Spleen (tissue), 11 donors: ENCODE results near the gene NUDT12. TPM values are rescaled to one million over a fixed set of nuclear protein-coding genes. Genes with fewer than 3 reads are reported as not detected.

Experiments used
- DNase-seq: peaks from one replicate; pipeline ENCODE4 v3.0.0-alpha.2; 2020
- H3K27ac ChIP-seq, 8 donors: fragments of 200-600 bp; sonication (generic) in 7 of 8; 1 replicate in 4 of 8; 2 replicates in 4 of 8; pipeline versions ENCODE4 v1.5.0 to v1.8.0; 2016 to 2021; ENCODE audit warnings: inconsistent platforms in 4 of 8, mild to moderate bottlenecking in 4 of 8, moderate library complexity in 1 of 8
- H3K27me3 ChIP-seq, 7 donors: fragments of 200-600 bp; sonication (generic) in 6 of 7; replicated peaks in 1 of 7; 1 replicate in 4 of 7; 2 replicates in 3 of 7; pipeline versions ENCODE4 v1.5.0 to v1.8.0; 2016 to 2021; ENCODE audit warnings: inconsistent platforms in 3 of 7, mild to moderate bottlenecking in 1 of 7
- H3K36me3 ChIP-seq, 6 donors: fragments of 200-600 bp; sonication (generic) in 5 of 6; 1 replicate in 4 of 6; 2 replicates in 2 of 6; pipeline versions ENCODE4 v1.5.0 to v1.8.0; 2016 to 2021; ENCODE audit warnings: inconsistent platforms in 2 of 6
- H3K4me1 ChIP-seq, 6 donors: fragments of 200-600 bp; sonication (generic) in 5 of 6; 1 replicate in 3 of 6; 2 replicates in 3 of 6; pipeline versions ENCODE4 v1.5.0 to v1.8.0; 2016 to 2021; ENCODE audit warnings: inconsistent platforms in 3 of 6
- H3K4me3 ChIP-seq, 8 donors: fragments of 200-600 bp; sonication (generic) in 7 of 8; 1 replicate in 4 of 8; 2 replicates in 4 of 8; pipeline versions ENCODE4 v1.5.0 to v1.8.0; 2016 to 2021; ENCODE audit warnings: inconsistent platforms in 4 of 8, mild to moderate bottlenecking in 4 of 8, moderate library complexity in 2 of 8
- H3K9me3 ChIP-seq, 8 donors: fragments of 200-600 bp; sonication (generic) in 7 of 8; 1 replicate in 4 of 8; 2 replicates in 4 of 8; pipeline versions ENCODE4 v1.5.0 to v1.8.0; 2016 to 2021; ENCODE audit warnings: inconsistent platforms in 4 of 8
- CTCF ChIP-seq, 11 experiments: fragments of 200-600 bp in 7 of 11; fragments of 450-650 bp in 4 of 11; sonication (generic) in 4 of 11; IDR thresholded peaks in 8 of 11; conservative IDR thresholded peaks in 3 of 11; 1 replicate in 7 of 11; 2 replicates in 4 of 11; pipeline versions ENCODE4 v1.4.0 to v1.8.0; 2016 to 2021; ENCODE audit warnings: antibody characterized with exemption in 11 of 11, inconsistent platforms in 4 of 11, mild to moderate bottlenecking in 1 of 11
- POLR2A ChIP-seq, 3 donors: fragments of 450-650 bp; IDR thresholded peaks; one replicate each; pipeline ENCODE4 v1.5.1; 2017; ENCODE audit warnings: antibody characterized with exemption in 3 of 3, mild to moderate bottlenecking in 1 of 3
- POLR2AphosphoS5 ChIP-seq, 3 donors: sonication (generic); formaldehyde crosslinking; IDR thresholded peaks; one replicate each; pipeline ENCODE4 v1.5.1; 2017; ENCODE audit warnings: antibody characterized with exemption in 3 of 3
- WGBS, 5 donors: extraction: QIAGEN DNeasy Blood & Tissue Kit in 3 of 5; methylation state at CpG; one replicate each; pipeline versions ENCODE4 v1.1.5 to v1.1.7; 2013 to 2018; 5-methylcytosine and 5-hydroxymethylcytosine counted together
- intact Hi-C: fragments of 100-400 bp; cut with DNase I; formaldehyde crosslinking; loops from one replicate; pipeline ENCODE4 v1.15.0; 2023; ENCODE audit warnings: low total_unique reads
- polyA plus RNA-seq, 3 donors: library from polyadenylated mRNA; stranded (reverse); fragments of 200-250 nt; gene quantifications; one replicate each; pipeline ENCODE4 v1.2.1, GENCODE V29; 2013
- total RNA-seq, 7 donors: library from RNA; depleted of rRNA in 3 of 7; stranded (reverse); fragments of >200 nt in 3 of 7; fragmentation: NEBNext Ultra II Directional in 4 of 7; extraction: Animal tissue kit (Norgen Biotek cat#: 25700) in 4 of 7; gene quantifications; one replicate each; pipeline versions ENCODE4 v1.1.0 to v1.2.1, GENCODE V29; 2016 to 2021
- donor health status: healthy with polysubstance abuse.
- donor health status: DM: no; HTN: no; CAD: no; lungs with moderate emphysema.
- donor health status: DM: no; HTN: no; CAD: no.
- donor health status: Bipolar disorder and iron deficiency.
- donor health status: healthy.
- donor health status: DM: no; HTN: no; CAD: no.
- donor health status: DM: yes; HTN: yes; CAD: no.

The NUDT12 gene
- total and polyA plus RNA-seq, 10 donors: 3.0 to 13.1 (median 5.2) TPM

- intact Hi-C loops: no loop called here
- TF ChIP-seq POLR2AphosphoS5 (IDR thresholded peaks at IDR 0.05) (no peak), CTCF (IDR thresholded peaks at IDR 0.05 in 8 of 11, conservative IDR thresholded peaks at IDR 0.05 in 3 of 11) (no peak), POLR2A (IDR thresholded peaks at IDR 0.05) (no peak)
- no peaks in the 10 kb centered on the region for H3K9me3 ChIP-seq
- WGBS, 5 donors: 86 to 94% (median 92%) methylated on average over 3 of the region's 3 CpGs
- H3K36me3 ChIP-seq: no peaks in the 10 kb centered on the region
- DNase-seq: no peak
- no peaks in the 10 kb centered on the region for H3K27me3 ChIP-seq
- H3K4me1 ChIP-seq: no peaks in the 10 kb centered on the region
- no peak overlapping the region for H3K4me3 ChIP-seq
- no peak overlapping the region for H3K27ac ChIP-seq
These were observed 38.7 kb upstream of the NUDT12 start for GRCh38 chr5:103601314-103601713.

GRCh38 chr5:103600086-103600485, 37.5 kb upstream of the NUDT12 start:
- Histone ChIP-seq H3K27me3 (no peaks in the 10 kb centered on the region), H3K4me1 (no peaks in the 10 kb centered on the region), H3K4me3 (no peak overlapping the region), H3K27ac (no peak overlapping the region), H3K36me3 (no peaks in the 10 kb centered on the region), H3K9me3 (no peaks in the 10 kb centered on the region)
- DNase-seq: no peak
- WGBS, 5 donors: 56 to 80% (median 67%) methylated on average over 1 of the region's 1 CpG
- intact Hi-C loops: no loop called here
- no peak for TF ChIP-seq POLR2AphosphoS5 (IDR thresholded peaks at IDR 0.05)
- no peak for TF ChIP-seq POLR2A (IDR thresholded peaks at IDR 0.05)
- TF ChIP-seq CTCF (IDR thresholded peaks at IDR 0.05 in 8 of 11, conservative IDR thresholded peaks at IDR 0.05 in 3 of 11): no peak

GRCh38 chr5:103598997-103599566, 36.5 kb upstream of the NUDT12 start:
- Histone ChIP-seq H3K4me3 (no peak overlapping the region), H3K9me3 (no peaks in the 10 kb centered on the region), H3K4me1 (no peaks in the 10 kb centered on the region), H3K36me3 (no peaks in the 10 kb centered on the region), H3K27me3 (no peaks in the 10 kb centered on the region), H3K27ac (no peak overlapping the region)
- no peak for DNase-seq
- WGBS, 5 donors: 74 to 85% (median 83%) methylated on average over 3 of the region's 3 CpGs
- intact Hi-C loops: no loop called here
- TF ChIP-seq POLR2AphosphoS5 (IDR thresholded peaks at IDR 0.05) (no peak), POLR2A (IDR thresholded peaks at IDR 0.05) (no peak), CTCF (IDR thresholded peaks at IDR 0.05 in 8 of 11, conservative IDR thresholded peaks at IDR 0.05 in 3 of 11) (no peak)

GRCh38 chr5:103590221-103590620, 27.6 kb upstream of the NUDT12 start:
- no peaks in the 10 kb centered on the region for H3K27me3 ChIP-seq
- TF ChIP-seq POLR2A (IDR thresholded peaks at IDR 0.05): no peak
- TF ChIP-seq POLR2AphosphoS5 (IDR thresholded peaks at IDR 0.05): no peak
- no peak for TF ChIP-seq CTCF (IDR thresholded peaks at IDR 0.05 in 8 of 11, conservative IDR thresholded peaks at IDR 0.05 in 3 of 11)
- DNase-seq: no peak
- intact Hi-C loops: no loop called here
- no peak overlapping the region for H3K27ac ChIP-seq
- H3K4me1 ChIP-seq: no peaks in the 10 kb centered on the region
- H3K4me3 ChIP-seq: no peak overlapping the region
- H3K36me3 ChIP-seq: no peaks in the 10 kb centered on the region
- no peaks in the 10 kb centered on the region for H3K9me3 ChIP-seq
- 72 to 91% (median 85%) methylated on average over 3 of the region's 3 CpGs for WGBS, 5 donors
